ENCODE measurements around the gene ALKBH3.

Gene ALKBH3

DNA sequence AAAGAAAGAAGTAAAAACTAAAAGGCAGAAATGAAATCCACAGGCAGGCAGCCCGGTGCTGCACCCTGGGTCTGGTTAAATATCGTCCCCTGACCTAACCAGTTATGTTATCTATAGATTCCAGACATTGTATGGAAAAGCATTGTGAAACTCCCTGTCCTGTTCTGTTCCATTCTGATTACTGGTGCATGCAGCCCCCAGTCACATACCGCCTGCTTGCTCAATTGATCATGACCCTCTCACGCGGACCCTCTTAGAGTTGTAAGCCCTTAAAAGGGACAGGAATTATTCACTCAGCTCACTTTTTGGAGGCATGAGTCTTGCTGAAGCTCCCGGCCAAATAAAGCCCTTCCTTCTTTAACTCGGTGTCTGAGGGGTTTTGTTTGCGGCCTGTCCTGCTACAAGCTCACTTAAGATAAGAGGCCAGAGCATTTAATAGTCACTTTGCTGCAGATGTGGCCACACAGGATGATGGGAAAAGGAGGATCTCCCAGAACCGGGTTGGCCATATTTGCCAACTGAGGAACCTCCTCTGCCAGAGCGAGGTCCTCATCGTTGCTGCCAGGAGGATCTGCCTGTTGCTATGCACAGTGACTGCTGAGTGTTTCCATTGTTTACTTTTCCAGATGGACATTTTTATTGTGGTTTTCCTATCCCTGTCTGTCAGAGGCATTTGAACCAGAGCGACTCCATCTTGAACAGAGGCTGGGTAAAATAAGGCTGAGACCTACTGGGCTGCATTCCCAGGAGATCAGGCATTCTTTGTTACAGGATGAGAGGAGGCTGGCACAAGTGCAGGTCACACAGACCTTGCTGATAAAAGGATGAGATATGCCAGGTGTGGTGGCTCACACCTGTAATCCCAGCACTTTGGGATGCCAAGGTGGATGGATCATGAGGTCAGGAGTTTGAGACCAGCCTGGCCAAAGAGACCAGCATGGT is 72.0 kb downstream of the ALKBH3 start:
- Histone ChIP-seq H3K4me3 (no peak overlapping the region), H3K36me3 (no peaks in the 10 kb centered on the region), H3K27ac (no peak overlapping the region), H3K27me3 (no peaks in the 10 kb centered on the region), H3K4me1 (peaks cover 0 to 37% (median 12%) of the 10 kb centered on the region in 4 donors), H3K9me3 (no peaks in the 10 kb centered on the region)
- TF ChIP-seq, protein P1, sequence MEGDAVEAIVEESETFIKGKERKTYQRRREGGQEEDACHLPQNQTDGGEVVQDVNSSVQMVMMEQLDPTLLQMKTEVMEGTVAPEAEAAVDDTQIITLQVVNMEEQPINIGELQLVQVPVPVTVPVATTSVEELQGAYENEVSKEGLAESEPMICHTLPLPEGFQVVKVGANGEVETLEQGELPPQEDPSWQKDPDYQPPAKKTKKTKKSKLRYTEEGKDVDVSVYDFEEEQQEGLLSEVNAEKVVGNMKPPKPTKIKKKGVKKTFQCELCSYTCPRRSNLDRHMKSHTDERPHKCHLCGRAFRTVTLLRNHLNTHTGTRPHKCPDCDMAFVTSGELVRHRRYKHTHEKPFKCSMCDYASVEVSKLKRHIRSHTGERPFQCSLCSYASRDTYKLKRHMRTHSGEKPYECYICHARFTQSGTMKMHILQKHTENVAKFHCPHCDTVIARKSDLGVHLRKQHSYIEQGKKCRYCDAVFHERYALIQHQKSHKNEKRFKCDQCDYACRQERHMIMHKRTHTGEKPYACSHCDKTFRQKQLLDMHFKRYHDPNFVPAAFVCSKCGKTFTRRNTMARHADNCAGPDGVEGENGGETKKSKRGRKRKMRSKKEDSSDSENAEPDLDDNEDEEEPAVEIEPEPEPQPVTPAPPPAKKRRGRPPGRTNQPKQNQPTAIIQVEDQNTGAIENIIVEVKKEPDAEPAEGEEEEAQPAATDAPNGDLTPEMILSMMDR (IDR thresholded peaks at IDR 0.05): no peak
- DNase-seq: no peak
- intact Hi-C loops (cut with DNase I; ENCODE audit: low total_unique reads): no loop called here

DNA sequence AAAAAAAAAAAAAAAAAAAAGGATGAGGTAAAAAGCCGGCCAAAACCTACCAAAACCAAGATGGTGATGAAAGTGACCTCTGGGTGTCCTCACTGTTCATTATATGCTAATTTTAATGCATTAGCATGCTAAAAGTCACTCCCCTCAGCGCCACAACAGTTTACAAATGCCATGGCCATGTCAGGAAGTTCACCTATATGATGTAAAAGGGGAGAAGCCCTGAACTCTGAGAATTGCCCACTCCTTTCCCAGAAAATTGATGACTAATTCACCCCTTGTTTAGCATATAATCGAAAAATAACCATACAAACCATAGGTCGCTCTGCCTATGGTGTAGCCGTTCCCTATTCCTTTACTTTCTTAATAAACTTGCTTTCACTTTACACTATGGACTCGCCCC is 72.9 kb downstream of the ALKBH3 start:
- intact Hi-C loops (cut with DNase I; ENCODE audit: low total_unique reads): no loop called here
- Histone ChIP-seq H3K27ac (no peak overlapping the region), H3K36me3 (no peaks in the 10 kb centered on the region), H3K9me3 (no peaks in the 10 kb centered on the region), H3K27me3 (no peaks in the 10 kb centered on the region), H3K4me3 (no peak overlapping the region), H3K4me1 (peaks cover 0 to 29% (median 5%) of the 10 kb centered on the region in 4 donors)
- no peak for DNase-seq
- TF ChIP-seq, protein P1 (IDR thresholded peaks at IDR 0.05): no peak

GRCh38 chr11:43954241-43954640 is 73.6 kb downstream of the ALKBH3 start:
- TF ChIP-seq, protein P1 (IDR thresholded peaks at IDR 0.05): no peak
- Histone ChIP-seq H3K27ac (no peak overlapping the region), H3K36me3 (no peaks in the 10 kb centered on the region), H3K27me3 (no peaks in the 10 kb centered on the region), H3K9me3 (peaks cover 0 to 5% (median 0%) of the 10 kb centered on the region in 3 donors), H3K4me3 (no peak overlapping the region), H3K4me1 (peaks cover 0 to 22% (median 4%) of the 10 kb centered on the region in 4 donors)
- no peak for DNase-seq
- intact Hi-C loops (cut with DNase I; ENCODE audit: low total_unique reads): no loop called here

GRCh38 chr11:43955381-43956118 is 74.9 kb downstream of the ALKBH3 start:
- Histone ChIP-seq H3K36me3 (no peaks in the 10 kb centered on the region), H3K27me3 (no peaks in the 10 kb centered on the region), H3K4me3 (no peak overlapping the region), H3K4me1 (peaks cover 0 to 21% (median 2%) of the 10 kb centered on the region in 4 donors), H3K9me3 (peaks cover 0 to 5% (median 0%) of the 10 kb centered on the region in 3 donors), H3K27ac (peak overlapping the region; percentile 33 to 58)
- TF ChIP-seq, protein P1 (IDR thresholded peaks at IDR 0.05): no peak
- intact Hi-C loops (cut with DNase I; ENCODE audit: low total_unique reads): loop anchor here (1.0 kb wide), 1 partner anchor 50 kb away; no protein-coding TSS in a partner anchor
- no peak for DNase-seq

- TF ChIP-seq, protein P1 (IDR thresholded peaks at IDR 0.05): no peak
- no peak overlapping the region for H3K4me3 ChIP-seq
These were observed 76.9 kb downstream of the ALKBH3 start for GRCh38 chr11:43957571-43957970.

More at GRCh38 chr11:43957571-43957970, 76.9 kb downstream of the ALKBH3 start:
- H3K9me3 ChIP-seq: peaks cover 0 to 5% (median 0%) of the 10 kb centered on the region in 3 donors
- H3K36me3 ChIP-seq: no peaks in the 10 kb centered on the region
- DNase-seq: no peak
- no peak overlapping the region for H3K27ac ChIP-seq
- intact Hi-C loops (cut with DNase I; ENCODE audit: low total_unique reads): no loop called here
- no peaks in the 10 kb centered on the region for H3K27me3 ChIP-seq
- H3K4me1 ChIP-seq: peaks cover 0 to 32% (median 11%) of the 10 kb centered on the region in 4 donors

Data from tibial artery (tissue), 4 donors.